Fibroblast of the aortic adventitia (primary cell): ENCODE results near the gene LHX4. TPM values are rescaled to one million over a fixed set of nuclear protein-coding genes. Genes with fewer than 3 reads are reported as not detected.

Experiments used
- DNase-seq: peaks from one replicate; pipeline ENCODE4 v3.0.0-alpha.2; 2010; ENCODE audit warnings: low read depth
- H3K4me3 ChIP-seq: 2 replicates; pipeline ENCODE4 v1.5.1; 2011; ENCODE audit warnings: low read depth, mild to moderate bottlenecking, control low read depth, low read length, moderate library complexity
- total RNA-seq: library from RNA; depleted of rRNA; stranded (reverse); fragments of >200 nt; gene quantifications from 2 replicates; pipeline ENCODE4 v1.2.3, GENCODE V29; 2012; ENCODE audit warnings: low replicate concordance
- TF ChIP-seq, protein P1 (sequence below): IDR thresholded peaks from 2 replicates; pipeline ENCODE4 v1.5.1; 2011; ENCODE audit warnings: mild to moderate bottlenecking, low read length, control low read depth, inconsistent platforms; ENCODE audit not compliant: insufficient read depth

Gene LHX4
- total RNA-seq, 1 donor: under 0.01 TPM

GRCh38 chr1:180185281-180185680 is 44.8 kb upstream of the LHX4 start:
- no peak for DNase-seq
- TF ChIP-seq, protein P1, sequence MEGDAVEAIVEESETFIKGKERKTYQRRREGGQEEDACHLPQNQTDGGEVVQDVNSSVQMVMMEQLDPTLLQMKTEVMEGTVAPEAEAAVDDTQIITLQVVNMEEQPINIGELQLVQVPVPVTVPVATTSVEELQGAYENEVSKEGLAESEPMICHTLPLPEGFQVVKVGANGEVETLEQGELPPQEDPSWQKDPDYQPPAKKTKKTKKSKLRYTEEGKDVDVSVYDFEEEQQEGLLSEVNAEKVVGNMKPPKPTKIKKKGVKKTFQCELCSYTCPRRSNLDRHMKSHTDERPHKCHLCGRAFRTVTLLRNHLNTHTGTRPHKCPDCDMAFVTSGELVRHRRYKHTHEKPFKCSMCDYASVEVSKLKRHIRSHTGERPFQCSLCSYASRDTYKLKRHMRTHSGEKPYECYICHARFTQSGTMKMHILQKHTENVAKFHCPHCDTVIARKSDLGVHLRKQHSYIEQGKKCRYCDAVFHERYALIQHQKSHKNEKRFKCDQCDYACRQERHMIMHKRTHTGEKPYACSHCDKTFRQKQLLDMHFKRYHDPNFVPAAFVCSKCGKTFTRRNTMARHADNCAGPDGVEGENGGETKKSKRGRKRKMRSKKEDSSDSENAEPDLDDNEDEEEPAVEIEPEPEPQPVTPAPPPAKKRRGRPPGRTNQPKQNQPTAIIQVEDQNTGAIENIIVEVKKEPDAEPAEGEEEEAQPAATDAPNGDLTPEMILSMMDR: no peak
- H3K4me3 ChIP-seq: no peak overlapping the region

- DNase-seq: no peak
- TF ChIP-seq, protein P1: no peak
- H3K4me3 ChIP-seq: no peak overlapping the region
These were observed 44.0 kb upstream of the LHX4 start for GRCh38 chr1:180185971-180186645.

DNA sequence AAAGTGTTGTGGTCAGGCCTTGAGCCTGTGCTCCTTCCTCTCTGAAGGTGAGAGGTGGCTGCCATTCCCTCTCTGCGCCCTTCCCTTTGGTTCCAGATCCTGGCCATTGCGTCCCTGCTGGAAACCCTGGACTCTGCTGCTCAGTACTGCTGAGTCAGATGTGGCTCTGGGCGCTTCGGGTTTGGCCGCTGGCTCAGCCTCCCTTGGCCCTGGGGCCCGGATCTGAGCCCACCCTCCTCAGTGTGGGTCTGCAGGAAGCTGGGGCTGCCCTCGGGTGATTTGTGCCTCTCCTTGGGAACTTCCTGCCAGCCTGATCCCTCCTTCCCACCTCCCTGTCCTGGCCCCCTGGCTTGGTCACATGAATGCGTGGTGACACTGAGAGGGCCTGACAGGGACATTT is 43.2 kb upstream of the LHX4 start:
- TF ChIP-seq, protein P1: no peak
- no peak for DNase-seq
- H3K4me3 ChIP-seq: no peak overlapping the region

DNA sequence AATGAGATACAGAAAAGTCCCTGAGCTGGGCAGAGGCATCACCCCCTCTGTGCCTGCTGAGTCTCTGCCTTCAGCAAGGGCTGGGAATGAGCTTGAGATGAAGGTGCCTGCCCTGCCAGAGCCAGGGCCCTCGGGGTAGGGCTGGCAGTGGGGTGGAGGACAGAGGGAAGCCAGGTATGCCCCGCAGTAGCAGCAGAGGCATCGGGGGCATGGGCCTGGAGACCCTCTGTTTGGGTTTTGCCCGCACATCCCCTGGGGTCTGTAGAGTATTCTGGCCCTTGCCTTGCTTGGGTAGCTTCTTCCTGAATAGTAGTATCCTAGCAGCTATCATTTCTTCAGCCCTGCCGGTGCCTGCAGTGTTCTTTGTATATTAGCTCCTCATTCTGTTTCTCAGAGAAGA is 42.4 kb upstream of the LHX4 start:
- no peak for DNase-seq
- no peak overlapping the region for H3K4me3 ChIP-seq
- TF ChIP-seq, protein P1: no peak

- peak; percentile 45 for DNase-seq
- H3K4me3 ChIP-seq: no peak overlapping the region
- TF ChIP-seq, protein P1: peak; percentile 69
These were observed 42.0 kb upstream of the LHX4 start for GRCh38 chr1:180188091-180188506.

DNA sequence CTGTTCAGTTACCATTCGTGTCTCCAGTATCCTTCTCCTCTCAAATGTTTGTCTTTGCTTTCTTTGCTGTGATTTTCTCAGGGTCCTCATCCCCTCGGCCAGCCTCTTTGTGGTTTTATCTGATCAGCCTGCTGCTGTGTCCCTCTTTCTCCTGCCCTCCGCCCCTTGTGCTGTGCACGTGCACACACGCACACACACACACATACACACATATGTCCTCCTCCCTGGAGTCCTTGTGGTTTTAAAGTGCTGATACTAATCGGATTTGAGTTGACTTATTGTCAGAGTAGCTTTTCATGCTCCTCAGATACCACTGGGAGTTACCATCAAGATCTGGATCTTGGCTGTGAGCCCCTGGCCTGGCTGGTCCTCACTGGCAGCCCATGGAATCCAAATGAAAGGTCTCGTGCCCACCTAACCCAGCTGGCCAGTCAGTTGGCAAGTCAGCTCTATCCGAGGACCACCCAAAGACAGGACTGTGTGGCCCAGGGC is 41.3 kb upstream of the LHX4 start:
- H3K4me3 ChIP-seq: no peak overlapping the region
- DNase-seq: no peak
- TF ChIP-seq, protein P1: no peak

- H3K4me3 ChIP-seq: no peak overlapping the region
- TF ChIP-seq, protein P1: no peak
- DNase-seq: no peak
These were observed 40.0 kb upstream of the LHX4 start for GRCh38 chr1:180190091-180190490.
